Breast epithelium (tissue), 4 donors: ENCODE measurements around the gene GLYATL1. TPM values are rescaled to one million over a fixed set of nuclear protein-coding genes. Genes with fewer than 3 reads are reported as not detected.

ENCODE experiments used
- DNase-seq, 2 donors: peaks; one replicate each; pipeline ENCODE4 v3.0.0-alpha.2; 2019; ENCODE audit warnings: low spot score in 2 of 2
- H3K27ac ChIP-seq, 2 donors: fragments of 200-600 bp; sonication (generic) in 1 of 2; one replicate each; pipeline ENCODE4 v1.5.1; 2016 to 2019; ENCODE audit warnings: mild to moderate bottlenecking in 1 of 2
- H3K27me3 ChIP-seq, 2 donors: fragments of 200-600 bp; sonication (generic) in 1 of 2; one replicate each; pipeline versions ENCODE4 v1.5.1 to v1.6.0; 2017 to 2019; ENCODE audit warnings: control low read depth in 1 of 2, mild to moderate bottlenecking in 1 of 2
- H3K36me3 ChIP-seq: fragments of 200-600 bp; one replicate; pipeline ENCODE4 v1.5.1; 2019
- H3K4me1 ChIP-seq, 2 donors: fragments of 200-600 bp; sonication (generic); one replicate each; pipeline ENCODE4 v1.5.1; 2016 to 2019; ENCODE audit warnings: control low read depth in 1 of 2
- H3K4me3 ChIP-seq, 3 donors: fragments of 200-600 bp; sonication (generic); 1 replicate in 2 of 3; 2 replicates in 1 of 3; pipeline ENCODE4 v1.5.1; 2016 to 2019; ENCODE audit warnings: mild to moderate bottlenecking in 3 of 3, moderate library complexity in 2 of 3
- H3K9me3 ChIP-seq, 2 donors: fragments of 200-600 bp; sonication (generic) in 1 of 2; one replicate each; pipeline ENCODE4 v1.5.1; 2016 to 2019; ENCODE audit warnings: control low read depth in 1 of 2
- CTCF ChIP-seq, 3 donors: fragments of 450-650 bp; IDR thresholded peaks; one replicate each; pipeline ENCODE4 v1.5.1; 2016 to 2017; ENCODE audit warnings: antibody characterized with exemption in 3 of 3, mild to moderate bottlenecking in 3 of 3, moderate library complexity in 3 of 3
- POLR2A ChIP-seq: fragments of 450-650 bp; IDR thresholded peaks from one replicate; pipeline ENCODE4 v1.6.1; 2016; ENCODE audit warnings: antibody characterized with exemption, mild to moderate bottlenecking, moderate library complexity
- POLR2AphosphoS5 ChIP-seq, 3 donors: sonication (generic); formaldehyde crosslinking; IDR thresholded peaks; one replicate each; pipeline ENCODE4 v1.6.1; 2017; ENCODE audit warnings: antibody characterized with exemption in 3 of 3
- intact Hi-C: fragments of 100-400 bp; cut with DNase I; formaldehyde crosslinking; loops from one replicate; pipeline ENCODE4 v1.15.1; 2023; ENCODE audit warnings: low total_unique reads
- total RNA-seq, 3 donors: library from RNA; depleted of rRNA; stranded (reverse); fragments of >200 nt; gene quantifications; one replicate each; pipeline ENCODE4 v1.1.0, GENCODE V29; 2016

The GLYATL1 gene
- 1 to 10 TPM in 1 of 3 donors, under 1 TPM in 1, not detected in 1; 0.73 to 1.6 TPM for total RNA-seq

- Histone ChIP-seq H3K36me3 (no peaks in the 10 kb centered on the region), H3K4me3 (no peak within 1 kb of the TSS), H3K27me3 (no peaks in the 10 kb centered on the region), H3K4me1 (no peaks in the 10 kb centered on the region), H3K27ac (no peak within 1 kb of the TSS), H3K9me3 (no peaks in the 10 kb centered on the region)
- intact Hi-C loops = no loop called here
- TF ChIP-seq POLR2AphosphoS5 (IDR thresholded peaks at IDR 0.05) (no peak), POLR2A (no peak), CTCF (IDR thresholded peaks at IDR 0.05) (no peak)
- no peak for DNase-seq
These were observed at the start of gene GLYATL1 for GRCh38 chr11:58939277-58939676. TSS of gene GLYATL1 (plus strand) at chr11:58939488. CDS start at chr11:58947088, 7,600 bp downstream.

- no peak for DNase-seq
- intact Hi-C loops = no loop called here
These were observed 45.4 kb upstream of the GLYATL1 start for GRCh38 chr11:58893899-58894298.

GRCh38 chr11:58898106-58898505, 41.2 kb upstream of the GLYATL1 start:
- Histone ChIP-seq H3K27me3 (peaks cover 0 to 1% of the 10 kb centered on the region in 2 donors), H3K27ac (no peak overlapping the region), H3K4me3 (no peak overlapping the region), H3K4me1 (no peaks in the 10 kb centered on the region), H3K36me3 (no peaks in the 10 kb centered on the region), H3K9me3 (no peaks in the 10 kb centered on the region)
- DNase-seq = no peak
- intact Hi-C loops = no loop called here
- no peak for TF ChIP-seq POLR2AphosphoS5 (IDR thresholded peaks at IDR 0.05)
- no peak for TF ChIP-seq POLR2A
- TF ChIP-seq CTCF (IDR thresholded peaks at IDR 0.05) = no peak

More at GRCh38 chr11:58893899-58894298, 45.4 kb upstream of the GLYATL1 start:
- Histone ChIP-seq H3K4me3 (no peak overlapping the region), H3K9me3 (no peaks in the 10 kb centered on the region), H3K36me3 (no peaks in the 10 kb centered on the region), H3K4me1 (no peaks in the 10 kb centered on the region), H3K27ac (no peak overlapping the region), H3K27me3 (no peaks in the 10 kb centered on the region)
- TF ChIP-seq CTCF (IDR thresholded peaks at IDR 0.05) = no peak
- TF ChIP-seq POLR2AphosphoS5 (IDR thresholded peaks at IDR 0.05) = no peak
- TF ChIP-seq POLR2A = no peak

GRCh38 chr11:58900479-58901420, 38.5 kb upstream of the GLYATL1 start:
- intact Hi-C loops = no loop called here
- TF ChIP-seq CTCF (IDR thresholded peaks at IDR 0.05) (peak; percentile 24 to 61 (median 42)), POLR2AphosphoS5 (IDR thresholded peaks at IDR 0.05) (no peak), POLR2A (no peak)
- Histone ChIP-seq H3K36me3 (no peaks in the 10 kb centered on the region), H3K27ac (no peak overlapping the region), H3K4me3 (peak overlapping the region in 1 of 3 donors; percentile 21), H3K9me3 (no peaks in the 10 kb centered on the region), H3K27me3 (peaks cover 0 to 10% of the 10 kb centered on the region in 2 donors), H3K4me1 (no peaks in the 10 kb centered on the region)
- DNase-seq = peak; percentile 71 to 78

GRCh38 chr11:58902881-58903280, 36.4 kb upstream of the GLYATL1 start:
- DNase-seq = no peak
- H3K4me3 ChIP-seq = no peak overlapping the region
- H3K27ac ChIP-seq = no peak overlapping the region
- intact Hi-C loops = no loop called here
- H3K4me1 ChIP-seq = no peaks in the 10 kb centered on the region
- H3K36me3 ChIP-seq = no peaks in the 10 kb centered on the region
- TF ChIP-seq POLR2AphosphoS5 (IDR thresholded peaks at IDR 0.05) = no peak
- no peak for TF ChIP-seq POLR2A
- TF ChIP-seq CTCF (IDR thresholded peaks at IDR 0.05) = no peak
- H3K9me3 ChIP-seq = no peaks in the 10 kb centered on the region
- peaks cover 0 to 10% of the 10 kb centered on the region in 2 donors for H3K27me3 ChIP-seq
